GM21390 (cell line): Measurements from ENCODE around the gene BRD3.

Experiments used
- ATAC-seq: cut with Tn5 transposase; IDR thresholded peaks from one replicate; pipeline ENCODE4 v1.9.1; 2021; ENCODE audit not compliant: unreplicated experiment

BRD3 gene

DNA sequence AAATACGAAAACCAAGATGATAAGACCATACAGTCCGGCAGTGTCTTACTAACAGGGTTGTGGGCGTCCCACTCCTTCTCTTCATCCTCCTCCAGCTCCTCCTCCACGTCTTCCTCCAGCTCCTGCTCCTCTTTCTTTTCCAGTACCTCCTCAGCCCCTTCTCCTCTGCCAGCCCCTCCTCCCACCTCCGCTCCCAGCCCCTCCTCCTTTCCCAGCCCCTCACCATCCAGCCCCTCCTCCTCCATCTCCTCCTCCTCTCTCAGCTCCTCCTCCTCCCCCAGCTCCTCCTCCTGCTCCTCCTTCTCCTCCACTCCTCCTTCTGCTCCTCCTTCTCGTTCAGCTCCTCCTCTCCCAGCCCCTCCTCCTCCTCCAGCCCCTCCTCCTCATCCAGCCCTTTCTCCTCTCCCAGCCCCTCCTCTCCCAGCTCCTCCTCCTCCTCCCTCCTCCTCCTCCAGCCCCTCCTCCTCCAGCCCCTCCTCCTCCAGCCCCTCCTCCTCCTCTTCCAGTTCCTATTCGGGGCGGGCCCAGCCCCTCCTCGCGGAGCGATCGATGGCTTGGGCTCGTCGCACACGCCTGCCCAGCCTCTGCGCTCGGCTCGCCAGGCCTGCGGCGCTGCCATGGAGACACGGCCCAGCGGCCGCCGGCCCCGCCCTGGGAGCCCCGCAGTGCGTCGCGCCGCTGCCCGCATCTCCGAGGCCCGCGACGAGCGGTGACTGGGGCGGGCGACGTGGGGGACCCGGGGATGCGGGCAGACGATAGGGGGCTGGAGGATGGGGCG is 42.8 kb downstream of the BRD3 start, which contains the start of gene BRD3OS:
Gene BRD3OS, plus strand, starts transcription at position 654 of the 778 bp plus-strand sequence. CDS start 1,267 bp downstream, outside the sequence.
- ATAC-seq, result peak; percentile 82

DNA sequence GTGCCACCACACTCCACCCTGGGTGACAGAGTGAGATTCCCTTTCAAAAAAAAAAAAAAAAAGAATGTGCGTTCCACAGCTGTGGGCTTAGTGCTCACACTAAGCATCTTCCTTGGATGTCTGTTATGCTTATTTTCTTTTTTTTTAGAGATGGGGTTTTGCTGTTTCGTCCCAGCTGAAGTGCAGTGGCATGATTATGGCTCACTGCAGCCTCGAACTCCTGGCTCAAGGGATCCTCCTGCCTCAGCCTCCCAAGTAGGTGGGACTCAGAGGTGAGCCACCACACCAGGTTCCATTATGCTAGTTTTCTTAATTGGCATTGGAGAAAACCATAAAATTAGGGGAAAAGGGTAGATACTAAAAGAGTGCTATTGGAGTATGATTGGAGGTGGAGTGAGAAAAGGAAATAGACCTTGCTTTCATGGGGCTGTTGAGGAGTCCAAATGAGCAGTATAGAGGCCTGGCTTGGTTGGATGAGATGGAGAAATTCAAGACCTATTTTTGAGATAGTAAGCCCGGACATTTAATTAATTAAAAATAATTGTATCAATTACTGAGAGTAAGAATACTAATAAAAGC is 43.5 kb downstream of the BRD3 start:
- ATAC-seq, result no peak

DNA sequence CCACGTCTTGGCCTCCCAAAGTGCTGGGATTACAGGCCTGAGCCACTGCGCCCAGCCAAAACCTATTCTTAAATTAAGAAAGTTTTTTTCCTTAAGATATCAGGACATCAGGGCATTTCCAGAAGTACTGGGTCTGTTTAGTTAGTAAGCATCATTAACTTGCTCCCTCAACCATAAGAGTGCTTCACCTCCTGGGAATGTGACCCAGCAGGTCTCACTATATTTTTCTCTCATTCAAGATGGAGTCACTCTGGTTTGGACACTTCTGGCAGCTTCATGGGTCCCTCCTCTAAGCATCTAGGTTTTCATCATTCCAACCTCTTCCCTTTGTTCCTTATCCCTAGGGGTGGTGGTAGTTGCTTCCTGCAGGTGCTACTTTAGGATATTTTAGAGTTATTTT is 52.9 kb downstream of the BRD3 start:
- no peak for ATAC-seq

DNA sequence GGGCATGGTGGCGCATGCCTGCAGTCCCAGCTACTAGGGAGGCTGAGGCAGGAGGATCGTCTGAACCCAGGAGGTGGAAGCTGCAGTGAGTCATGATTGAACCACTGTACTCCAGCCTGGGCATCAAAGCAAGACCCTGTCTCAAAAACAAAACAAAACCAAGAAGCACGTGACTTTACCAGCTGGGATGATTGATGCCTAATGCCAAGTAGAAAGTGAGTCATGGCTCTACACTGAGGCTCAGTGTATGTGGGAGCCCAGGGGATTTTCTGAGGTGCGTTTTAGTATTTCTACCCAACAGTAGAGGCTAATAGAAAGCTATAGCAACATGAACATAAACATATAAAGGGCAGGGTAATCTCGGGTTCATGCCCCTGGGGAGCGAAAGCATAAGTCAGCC is 56.4 kb downstream of the BRD3 start:
- no peak for ATAC-seq

DNA sequence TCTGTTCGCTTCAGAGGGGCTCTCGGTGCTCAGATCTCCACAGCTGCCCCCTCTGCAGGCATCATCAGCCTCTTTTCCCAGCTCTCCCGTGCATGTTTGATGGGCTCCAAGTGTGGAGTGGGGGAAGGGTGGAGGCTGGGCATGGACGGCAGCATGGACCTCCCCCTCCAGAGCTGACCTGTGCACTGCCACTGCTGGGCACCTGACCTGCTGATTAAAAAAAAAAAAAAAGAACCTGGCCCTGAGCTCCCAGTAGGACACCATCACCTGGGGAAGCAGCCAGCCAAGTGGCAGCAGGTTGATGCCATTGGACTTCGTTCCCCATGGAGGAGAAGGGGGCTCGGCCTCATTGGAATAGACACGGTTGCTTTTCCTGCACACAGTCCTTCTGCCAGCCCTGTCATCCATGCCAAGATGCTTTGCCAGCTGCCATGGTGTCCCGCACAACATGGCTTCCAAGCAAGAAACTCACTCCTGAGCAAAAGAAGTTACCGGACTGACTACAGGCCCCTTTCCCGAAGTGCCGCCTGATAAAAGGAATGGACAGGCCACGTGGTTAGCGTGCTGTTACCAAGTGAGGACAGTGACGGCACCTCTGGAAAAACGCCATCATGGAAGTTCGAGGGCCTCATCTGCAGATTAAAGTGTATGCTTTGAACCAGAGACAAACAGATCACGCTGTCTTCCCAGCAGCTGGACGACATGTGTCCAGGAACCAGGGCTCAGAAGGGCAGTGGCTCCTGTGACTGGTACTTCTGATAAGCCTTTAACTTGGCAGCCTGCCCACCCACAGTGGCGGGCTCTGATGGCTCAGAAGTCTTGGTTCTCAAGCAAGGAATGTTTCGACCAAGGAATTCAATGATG is 57.3 kb downstream of the BRD3 start:
- ATAC-seq, result no peak

DNA sequence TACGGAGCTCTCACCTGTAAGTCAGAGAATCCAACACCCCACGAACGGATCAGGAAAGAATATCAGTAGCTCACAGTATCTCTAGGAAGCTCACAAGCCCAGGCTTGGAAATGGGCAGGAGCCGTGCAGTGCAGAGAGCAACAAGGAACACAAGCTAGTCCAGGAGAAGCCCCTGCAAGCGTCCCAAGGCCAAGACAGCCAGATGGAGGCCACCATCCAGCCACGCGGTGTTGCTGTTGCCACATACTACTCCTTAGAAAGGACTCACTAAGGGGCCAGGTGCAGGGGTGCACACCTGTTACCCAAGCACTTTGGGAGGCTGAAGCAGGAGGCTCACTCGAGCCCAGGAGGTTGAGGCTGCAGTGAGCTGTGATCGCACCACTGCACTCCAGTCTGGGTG is 60.3 kb downstream of the BRD3 start:
- ATAC-seq, result no peak

DNA sequence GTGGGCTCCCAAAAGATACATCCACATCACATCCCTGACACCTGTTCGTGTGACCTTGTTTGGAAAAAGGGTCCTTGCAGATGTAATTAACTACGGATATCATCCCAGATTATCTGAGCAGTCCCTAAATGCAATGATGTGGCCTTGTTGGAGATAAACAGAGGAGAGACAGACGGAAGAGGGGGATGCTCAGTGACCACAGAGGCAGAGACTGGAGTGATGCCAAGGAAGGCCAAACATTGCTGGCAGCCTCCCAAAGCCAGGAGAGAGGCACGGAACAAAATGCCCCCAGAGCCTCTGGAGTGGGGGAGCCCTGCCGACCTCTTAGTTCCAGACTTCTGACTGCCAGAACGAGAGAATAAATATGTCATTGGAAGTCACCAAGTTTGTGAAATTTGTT is 60.7 kb downstream of the BRD3 start:
- no peak for ATAC-seq

DNA sequence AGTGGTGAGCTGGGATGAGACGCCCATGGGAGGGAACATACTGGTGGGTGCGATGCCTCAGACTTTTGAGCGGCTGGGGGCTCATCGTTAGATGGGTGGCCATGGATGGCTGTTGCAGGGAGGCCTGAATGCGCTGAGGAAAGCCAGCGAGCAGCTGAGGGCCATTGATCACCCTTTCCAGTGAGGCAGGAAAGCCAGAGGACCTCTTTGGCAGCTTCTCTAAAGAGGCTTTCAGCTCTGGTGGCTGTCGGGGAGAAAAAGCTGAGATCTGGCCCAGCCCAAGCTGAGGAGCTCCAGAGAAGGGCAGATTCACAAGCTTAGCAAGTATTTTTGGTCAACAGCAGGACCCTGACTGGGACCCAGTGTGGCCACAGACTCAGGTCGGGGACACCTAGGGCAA is 62.4 kb downstream of the BRD3 start:
- ATAC-seq, result no peak

DNA sequence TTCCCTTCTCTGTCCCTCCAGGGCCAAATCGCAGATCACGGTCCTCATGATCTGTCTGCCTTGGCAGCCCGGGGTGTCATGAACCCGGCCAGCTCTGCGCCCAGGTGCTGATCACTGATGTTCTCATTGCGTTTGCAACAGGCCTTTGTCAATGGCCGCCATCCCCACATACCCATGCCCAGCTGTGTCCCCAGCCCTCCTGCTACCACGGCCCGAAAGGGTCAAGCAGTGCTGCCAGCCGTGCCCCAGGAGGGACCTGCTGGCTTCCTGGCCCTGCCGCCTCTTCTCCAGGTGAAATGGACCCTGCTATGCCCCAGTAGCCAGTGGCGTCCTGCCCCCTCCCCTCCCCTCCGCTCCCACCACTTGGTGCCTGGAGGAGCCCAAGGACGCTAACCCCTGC is 62.9 kb downstream of the BRD3 start:
- no peak for ATAC-seq

DNA sequence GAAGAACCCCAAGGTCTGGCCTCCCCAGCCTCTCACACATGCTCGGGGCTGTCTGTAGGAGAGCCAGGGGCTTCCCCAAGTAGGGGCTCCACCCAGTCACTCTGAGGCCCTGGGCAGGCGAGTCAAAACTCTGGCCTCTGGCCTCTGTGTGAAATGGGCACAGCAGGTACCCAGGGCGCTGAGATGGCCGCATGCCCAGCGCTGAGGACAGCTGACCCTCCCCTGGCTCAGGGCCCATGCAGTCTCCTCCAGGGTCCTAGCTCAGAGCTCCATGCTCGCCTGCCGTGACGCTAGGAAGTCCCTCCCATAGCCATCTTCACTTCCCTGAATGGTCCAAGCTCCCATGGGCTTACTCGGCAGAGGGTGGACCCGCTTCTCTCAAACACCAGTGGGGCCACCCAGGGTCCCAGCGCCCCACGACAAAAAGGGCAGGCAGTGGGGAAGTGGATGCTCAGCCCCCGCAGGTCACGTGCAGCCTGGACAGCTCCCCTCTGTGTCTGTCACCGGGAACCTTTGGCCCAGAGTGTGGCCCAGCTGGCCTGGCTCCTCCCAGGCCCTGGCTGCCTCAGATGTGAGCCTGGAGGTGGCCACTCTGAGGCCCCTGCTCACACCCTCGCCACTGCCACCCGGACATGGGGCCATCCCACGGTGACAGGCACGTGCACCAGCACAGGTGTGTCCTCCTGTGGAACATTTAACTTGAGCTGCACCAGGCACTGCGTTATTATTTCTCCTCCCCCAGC is 63.5 kb downstream of the BRD3 start:
- ATAC-seq, result no peak

DNA sequence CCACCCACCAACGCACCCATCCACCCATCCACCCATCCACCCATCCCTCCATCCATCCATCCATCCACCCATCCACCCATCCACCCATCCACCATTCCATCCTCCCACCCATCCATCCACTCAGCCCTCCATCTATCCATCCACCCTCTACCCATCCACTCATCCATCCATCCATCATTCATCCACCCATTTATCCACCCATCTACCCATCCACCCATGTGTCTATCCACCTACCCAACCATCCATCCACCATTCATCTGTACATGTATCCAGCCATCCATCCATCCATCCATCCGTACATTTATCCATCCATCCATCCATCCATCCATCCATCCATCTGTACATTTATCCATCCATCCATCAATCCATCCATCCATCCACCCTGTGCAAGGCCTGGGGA is 64.6 kb downstream of the BRD3 start:
- ATAC-seq, result no peak

DNA sequence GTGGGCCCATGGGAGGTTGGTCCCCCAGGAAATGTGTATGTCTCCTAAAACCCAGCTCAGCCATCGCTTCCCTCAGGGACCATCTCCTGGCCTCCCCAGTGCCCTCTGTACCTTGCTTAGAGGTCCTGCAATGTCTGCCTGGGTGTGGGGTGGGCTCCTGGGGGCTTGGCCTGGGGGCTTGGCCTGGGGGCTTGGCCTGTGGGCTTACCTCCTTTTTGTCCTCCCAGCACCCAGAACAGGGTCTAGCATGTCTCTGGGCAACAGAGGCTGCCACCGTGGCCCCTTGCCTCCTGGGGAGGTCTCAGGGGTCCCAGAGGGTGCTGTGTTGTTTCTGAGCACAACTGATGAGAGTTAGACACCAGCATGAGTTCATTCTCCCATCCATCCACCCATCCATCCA is 65.0 kb downstream of the BRD3 start:
- ATAC-seq, result no peak

DNA sequence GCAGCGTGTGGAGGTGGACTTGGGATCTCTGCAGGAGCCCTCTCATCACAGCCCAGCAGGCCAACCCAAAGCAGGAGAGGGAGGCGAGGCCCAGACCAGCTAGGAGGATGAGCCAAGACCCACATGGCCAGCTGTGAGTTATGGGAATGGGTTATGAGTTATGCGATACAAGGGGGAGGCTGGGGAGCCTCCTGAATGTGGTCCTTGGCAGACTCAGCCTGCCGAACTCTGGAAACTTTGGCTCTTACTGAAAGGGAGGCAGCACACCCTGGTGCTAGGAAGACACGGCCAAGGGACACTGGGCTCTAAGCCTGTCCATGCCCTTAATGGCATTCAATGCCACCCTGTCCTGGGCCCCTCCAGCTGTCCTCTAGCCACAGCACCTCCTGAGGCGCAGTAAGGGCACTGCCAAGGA is 68.0 kb downstream of the BRD3 start:
- no peak for ATAC-seq

DNA sequence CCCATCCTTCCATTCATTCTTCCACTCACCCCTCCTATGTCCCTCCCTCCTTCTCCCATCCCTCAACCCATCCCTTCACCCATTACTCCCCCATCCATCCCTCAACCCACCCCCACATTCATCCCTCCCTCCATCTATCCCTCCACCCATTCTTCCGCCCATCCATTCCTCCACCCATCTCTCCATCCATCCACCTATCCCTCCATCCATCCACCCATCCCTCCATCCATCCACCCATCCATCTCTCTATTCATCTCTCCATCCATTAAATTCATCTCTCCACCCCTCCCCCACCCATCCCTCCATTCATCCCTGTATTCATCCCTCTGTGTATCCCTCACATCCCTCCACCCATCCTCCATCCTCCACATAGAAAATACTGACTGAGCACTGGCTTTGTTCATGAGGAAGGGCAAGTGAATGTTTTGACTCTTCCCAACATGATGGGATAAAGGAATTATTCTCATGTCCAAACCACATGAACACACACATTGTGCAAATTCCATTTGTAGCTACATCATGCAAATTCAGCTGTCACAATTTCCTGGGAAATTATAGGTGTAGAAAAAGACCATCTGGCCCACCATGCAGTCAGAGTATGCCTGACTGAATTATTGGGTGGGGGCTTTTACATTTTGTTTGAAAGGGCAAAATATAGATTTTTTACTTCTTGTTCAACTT is 68.8 kb downstream of the BRD3 start:
- ATAC-seq, result no peak

DNA sequence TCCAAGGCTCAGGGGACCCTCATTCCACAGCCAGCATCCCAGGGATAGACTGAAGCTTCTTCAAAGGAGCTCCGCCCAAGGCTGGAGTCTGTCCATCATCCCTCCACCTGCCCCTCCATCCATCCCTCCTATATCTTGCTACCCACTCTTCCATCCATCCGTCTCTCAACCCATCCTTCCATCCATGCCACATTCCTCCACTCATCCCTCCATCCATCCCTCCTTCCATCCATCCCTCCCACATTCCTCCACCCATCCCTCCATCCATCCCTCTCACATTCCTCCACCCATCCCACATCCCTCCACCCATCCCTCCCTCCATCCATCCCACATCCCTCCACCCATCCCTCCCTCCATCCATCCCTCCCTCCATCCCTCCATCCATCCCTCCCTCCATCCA is 70.2 kb downstream of the BRD3 start:
- ATAC-seq, result no peak

DNA sequence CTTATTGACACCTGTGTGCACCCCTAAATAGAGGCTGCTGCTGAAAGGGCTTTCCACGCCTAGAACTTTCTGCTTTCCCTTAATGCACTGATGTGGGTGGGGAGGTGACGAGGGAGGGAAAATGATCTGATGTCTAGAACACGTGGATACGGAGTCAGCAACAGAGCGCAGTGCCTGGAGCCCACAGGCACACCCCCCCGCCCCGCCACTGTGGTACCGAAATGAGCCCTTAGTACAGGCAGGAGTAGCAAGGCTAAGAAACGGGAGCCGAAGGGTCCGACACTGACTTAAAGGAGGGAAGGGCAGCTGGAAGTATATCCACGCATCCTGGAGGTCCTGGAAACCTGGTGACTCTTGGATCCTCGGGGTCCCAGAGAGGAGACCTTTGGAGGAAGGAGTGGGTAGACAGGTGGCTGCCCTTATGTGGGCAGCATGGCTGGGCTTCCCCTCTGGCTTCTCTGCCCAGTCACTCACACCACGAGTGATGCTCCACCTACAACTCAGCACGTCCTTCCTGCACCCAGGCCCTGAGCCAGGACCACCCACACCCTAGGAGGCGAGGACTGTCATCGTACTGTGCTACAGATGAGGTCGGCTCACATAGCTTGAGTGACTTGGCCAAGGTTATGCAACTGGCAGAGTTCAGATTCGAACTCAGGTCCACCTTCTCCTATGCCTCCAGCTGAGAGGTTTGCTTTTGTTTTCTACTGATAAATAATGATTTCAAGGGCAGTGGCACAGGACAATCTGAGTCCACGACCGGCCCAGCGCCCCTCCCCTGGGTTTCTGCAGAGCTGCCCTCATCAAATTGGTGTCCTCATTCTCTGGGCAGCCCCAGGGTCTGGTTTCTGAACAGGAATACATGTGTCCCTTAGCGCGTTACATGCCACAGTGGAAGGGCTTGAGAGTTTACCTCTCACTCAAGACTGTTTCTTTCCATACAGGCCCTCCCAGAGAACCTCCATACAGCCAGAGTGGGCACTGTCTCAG is 71.0 kb downstream of the BRD3 start:
- no peak for ATAC-seq

DNA sequence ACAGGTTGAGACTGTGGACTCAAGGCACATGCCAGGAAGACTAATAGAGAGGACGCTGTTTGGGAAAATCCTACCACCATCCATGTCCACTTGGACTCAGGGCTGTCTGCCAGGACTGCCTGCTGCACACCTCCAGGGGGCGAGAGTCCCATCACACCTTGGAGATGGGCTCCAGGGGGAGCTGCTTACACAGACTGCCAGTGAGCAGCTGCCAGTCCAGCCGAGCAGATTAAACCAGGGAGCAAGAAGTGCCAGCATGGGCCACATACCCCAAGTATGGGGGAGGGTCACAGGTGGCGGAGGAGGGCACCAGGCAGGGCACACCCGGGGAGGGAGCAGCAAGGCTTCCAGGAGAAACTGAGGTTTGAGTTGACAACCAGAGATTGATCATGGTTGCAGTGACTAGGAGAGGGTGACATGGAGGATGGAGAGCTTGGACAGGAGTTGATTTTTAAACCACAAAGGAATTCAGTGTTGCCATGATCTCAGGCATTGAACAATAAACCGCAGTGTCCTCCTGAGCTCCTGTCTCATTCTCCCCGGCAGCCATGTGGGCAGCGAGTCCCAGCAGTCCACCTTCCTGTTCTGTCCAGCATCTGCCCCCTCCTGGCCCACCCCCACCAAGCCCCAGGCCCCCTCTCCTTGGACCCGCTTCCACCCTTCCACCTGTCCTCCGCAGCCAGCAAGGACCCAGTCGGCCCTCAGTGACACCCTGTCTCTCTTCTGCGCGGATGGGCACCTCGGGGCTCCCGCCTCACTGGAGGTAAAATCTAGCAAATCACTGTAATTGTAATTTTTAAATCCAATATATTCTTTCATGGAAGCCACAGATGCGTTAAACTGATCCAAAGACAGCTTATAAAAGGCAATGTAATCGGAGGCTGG is 72.6 kb downstream of the BRD3 start:
- no peak for ATAC-seq

DNA sequence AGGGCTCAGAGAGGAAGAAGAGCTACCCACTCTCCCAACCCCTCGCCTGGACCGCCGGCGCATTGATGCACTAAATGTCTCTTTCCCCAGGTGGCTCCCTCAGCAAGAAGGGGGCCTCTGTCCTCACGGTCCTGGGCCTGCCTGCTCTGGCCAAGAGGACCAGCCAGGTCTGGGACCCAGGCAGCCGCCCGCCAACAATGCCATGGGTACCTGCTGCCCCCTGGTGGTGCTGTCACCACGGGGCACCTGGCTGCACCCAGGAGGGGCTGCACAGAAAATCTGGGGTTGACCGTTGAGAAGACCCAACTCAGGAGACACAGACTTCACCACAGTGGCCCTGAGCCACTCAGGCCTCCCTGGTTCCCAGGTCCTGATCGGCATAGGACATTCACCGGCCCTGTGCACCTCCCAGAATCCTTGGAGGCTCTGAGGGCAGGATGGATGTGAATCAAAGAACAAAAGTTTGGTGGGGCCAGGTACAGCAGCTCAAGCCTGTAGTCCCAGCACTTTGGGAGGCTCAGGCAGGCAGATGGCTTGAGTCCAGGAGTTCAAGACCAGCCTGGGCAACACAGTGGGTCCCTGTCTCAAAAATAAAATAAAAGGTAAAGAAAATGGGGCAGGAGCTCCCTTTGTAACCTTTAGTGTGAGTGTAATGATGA is 73.3 kb downstream of the BRD3 start:
- ATAC-seq, result no peak
